DMS153 treated with DMSO at 0.1 percent for 48 hours (cell line): ENCODE results near the gene SFMBT2.

Source experiments
- DNase-seq: peaks from one replicate; lab custom pipeline; 2025; ENCODE audit not compliant: unreplicated experiment; lab: John Stamatoyannopoulos, UW

Gene SFMBT2

DNA sequence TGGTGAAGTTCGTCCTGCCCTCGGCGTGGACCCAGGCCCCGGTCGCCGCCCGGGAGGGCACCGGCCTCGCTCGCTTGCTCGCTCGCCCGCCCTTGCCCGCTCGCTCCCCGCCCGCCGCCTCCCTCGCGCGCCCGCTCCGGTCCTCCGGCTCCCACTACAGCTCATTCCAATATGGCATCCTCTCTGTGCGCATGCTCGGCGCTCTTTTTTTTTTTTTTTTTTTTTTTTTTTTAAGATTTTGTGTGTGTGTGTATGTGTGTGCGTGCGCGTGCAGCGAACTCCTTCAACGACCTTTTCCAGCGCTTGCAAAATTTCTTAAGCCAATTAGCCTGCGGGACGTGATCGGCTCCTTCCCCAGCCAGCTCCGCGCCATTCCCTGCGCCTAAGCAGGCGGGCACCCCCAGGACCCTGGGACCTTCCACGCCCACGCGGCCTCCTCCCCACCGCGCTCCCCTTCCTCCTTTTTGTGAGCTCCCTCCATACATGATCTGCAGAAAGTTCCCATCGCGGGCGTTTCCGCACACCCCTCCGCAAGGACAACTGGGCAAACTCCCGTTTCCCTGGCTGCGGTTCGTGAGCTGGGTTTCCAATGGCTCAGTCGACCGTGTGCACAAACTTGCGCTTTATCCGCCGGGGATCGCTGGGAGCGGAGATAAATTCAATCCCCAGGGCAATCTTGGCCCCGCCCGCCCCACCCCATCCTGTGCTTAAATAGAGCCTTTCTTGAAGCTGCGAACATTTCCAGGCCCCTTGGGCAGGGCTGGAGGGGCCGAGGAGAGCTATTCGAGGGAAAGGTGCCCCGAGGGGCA is at the start of gene SFMBT2:
TSS of gene SFMBT2 (minus strand) at position 173 of the 809 bp plus-strand sequence. CDS start 29,136 bp downstream, outside the sequence.
- DNase-seq, result no peak

DNA sequence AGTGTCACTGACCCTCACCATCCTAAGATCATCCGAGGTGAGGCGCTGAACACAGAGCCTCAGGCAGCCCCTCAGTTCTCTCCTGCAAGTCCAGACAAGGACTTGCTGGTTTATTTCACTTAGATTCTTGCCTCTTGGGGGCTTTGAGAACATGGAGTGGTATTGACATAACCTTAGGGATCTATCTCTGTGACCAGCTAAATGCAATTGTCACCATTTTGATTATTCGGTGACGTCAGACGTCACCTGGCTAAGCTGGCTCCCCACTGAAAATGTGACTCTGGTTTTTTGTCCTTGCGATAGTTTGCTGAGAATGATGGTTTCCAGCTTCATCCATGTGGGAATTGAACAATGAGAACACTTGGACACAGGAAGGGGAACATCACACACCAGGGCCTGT is 49.2 kb upstream of the SFMBT2 start:
- DNase-seq, result no peak

DNA sequence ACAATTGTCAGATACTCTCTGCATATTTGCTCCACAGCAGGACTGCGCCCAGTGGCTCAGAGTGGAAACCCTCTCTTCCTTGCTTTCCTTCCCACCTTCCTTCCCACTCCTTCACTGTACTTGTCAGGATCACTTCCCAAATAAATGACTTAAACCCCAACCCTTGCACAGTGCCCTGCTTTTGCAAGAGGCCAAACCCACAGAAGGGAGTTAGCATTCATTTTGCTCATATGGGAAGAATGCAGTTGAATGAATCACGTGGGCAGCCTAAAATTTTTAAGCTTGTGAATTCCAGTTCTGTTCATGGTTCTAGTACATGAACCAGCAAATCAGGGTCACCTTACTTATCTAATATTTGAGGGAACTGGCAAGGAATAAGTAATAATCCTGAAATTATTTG is 47.7 kb upstream of the SFMBT2 start:
- DNase-seq, result no peak

DNA sequence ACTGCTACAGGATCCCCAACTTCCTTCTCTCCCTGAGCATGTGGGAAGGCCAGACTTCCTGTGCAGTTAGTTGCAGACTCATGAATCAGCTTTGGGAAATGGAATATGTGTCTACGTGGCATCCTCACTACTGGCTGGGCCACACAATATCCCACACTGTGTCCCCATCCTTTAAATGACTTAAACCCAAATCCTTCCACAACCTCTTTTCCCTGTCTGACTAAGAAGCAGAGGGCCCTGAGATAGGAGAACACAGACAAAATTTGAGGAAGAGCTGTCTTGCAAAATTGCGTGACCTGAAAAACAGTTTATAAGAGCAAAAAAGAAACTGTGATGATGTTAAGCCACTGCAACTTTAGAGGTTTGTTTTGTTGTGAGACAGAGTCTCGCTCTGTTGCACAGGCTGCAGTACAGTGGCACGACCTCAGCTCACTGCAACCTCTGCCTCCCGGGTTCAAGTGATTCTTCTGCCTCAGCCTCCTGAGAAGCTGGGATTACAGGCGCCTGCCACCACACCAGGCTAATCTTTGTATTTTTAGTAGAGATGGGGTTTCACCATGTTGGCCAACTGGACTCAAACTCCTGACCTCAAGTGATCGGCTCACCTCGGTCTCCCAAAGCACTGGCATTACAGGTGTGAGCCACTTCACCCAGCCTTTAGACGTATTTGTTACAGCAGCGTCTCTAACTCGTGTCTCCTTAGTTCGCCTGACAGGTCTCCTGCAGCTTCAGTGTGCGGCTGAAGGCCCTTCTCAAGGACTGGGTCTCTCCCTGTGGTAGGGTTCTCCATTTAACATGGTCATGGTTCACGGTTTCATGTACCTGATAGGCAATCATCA is 46.9 kb upstream of the SFMBT2 start:
- no peak for DNase-seq

DNA sequence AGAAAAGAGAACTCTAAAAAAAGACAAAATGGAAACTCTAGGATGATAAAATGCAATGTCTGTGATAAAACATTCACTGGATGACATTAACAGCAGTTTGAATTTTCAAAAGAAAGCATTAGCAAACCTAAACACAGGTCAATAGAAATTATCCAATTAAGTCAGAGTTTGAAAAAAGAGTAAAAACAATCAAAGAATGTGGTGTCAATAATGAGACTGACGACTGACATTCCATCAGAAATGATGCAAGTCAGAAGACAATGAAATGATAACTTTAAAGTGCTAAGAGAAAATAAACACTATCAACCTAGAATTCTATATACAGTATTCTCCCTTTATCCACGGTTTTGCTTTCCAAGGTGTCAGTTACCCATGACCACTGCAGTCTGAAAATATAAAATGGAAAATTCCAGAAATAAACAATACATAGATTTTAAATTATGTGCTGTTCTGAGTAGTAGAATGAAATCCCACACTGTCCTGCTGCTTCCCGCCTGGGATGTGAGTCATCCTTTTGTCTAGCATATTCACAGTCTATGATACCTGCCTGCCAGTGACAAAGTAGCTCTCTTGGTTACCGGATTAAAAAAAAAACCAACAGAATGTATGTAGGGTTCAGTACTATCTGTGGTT is 38.3 kb upstream of the SFMBT2 start:
- no peak for DNase-seq

DNA sequence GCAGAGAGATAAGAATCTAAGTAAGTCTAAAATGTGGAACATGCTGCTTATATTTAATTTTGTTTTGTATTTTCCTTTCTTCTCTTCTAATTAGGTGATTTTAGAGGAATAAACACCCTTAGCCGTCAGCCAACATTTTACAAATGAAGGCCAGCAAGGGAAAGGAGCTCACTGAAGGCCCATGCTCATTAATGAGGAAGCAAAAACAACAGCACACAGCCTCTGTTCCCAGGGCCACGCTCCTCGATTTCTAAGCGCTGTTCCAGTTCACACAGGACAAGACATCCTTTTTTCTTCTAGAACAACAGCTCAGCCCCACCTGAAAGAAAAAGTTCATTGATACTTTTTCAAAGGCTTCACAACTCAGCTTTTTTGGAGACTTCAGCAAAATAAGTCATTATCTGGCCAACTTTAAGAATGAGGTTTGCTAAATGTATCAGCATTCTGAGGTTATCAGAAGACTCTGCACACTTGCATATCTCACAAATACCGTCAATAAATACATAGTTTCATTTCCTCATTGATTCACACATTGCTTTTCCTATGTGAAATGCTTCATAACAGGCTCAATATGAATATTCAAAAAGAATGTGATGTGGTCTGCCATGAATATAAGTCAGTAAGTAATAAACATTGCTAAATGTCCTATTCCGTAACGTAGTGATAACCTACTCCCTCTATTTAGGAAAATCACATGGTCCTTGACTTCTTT is 34.8 kb upstream of the SFMBT2 start:
- no peak for DNase-seq

DNA sequence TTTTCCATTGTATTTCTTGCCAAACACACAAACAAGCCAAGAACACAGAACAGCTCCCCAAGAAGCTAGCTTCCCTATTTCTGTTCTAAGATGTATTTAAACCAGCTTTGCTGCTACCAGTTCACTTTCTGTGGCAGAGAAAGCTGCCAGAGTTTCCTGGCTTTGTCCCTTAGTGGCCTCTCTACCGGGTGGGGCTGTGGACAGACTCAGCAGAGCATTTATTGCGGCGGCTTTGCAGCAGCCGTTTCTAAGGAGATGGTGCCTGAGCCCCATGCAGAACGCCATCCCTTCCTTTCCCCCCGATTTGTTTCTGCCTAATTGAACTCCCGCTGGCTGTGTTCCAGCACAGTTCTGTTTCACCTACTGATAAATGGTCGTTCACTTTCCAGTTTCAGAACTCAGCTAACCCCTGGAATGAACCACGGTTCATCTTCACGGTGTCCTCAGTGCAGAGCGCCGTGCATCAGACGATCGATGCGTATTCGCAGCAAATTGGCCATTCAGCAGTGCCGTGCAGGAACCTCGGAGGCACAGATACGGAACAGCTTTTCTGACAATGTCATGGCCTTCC is 33.8 kb upstream of the SFMBT2 start:
- DNase-seq, result peak; percentile 0

DNA sequence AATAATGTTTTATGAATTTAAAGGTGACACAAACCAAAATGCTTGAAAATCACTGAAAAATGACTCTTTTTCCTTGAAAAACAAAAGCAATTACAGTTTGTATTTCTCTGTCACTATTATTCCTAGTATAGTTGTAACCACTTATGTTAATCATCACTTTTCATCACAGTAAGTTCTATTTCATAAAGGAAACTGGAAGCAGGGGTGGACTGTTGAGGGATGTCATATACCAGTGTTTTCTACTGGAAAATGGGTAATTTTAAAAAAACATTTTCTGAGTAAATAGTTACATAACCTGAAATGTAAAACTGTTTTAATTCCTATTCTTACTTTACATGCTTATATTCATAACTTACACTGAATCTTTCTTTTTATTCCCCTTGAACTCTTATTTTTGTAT is 32.2 kb upstream of the SFMBT2 start:
- DNase-seq, result no peak

DNA sequence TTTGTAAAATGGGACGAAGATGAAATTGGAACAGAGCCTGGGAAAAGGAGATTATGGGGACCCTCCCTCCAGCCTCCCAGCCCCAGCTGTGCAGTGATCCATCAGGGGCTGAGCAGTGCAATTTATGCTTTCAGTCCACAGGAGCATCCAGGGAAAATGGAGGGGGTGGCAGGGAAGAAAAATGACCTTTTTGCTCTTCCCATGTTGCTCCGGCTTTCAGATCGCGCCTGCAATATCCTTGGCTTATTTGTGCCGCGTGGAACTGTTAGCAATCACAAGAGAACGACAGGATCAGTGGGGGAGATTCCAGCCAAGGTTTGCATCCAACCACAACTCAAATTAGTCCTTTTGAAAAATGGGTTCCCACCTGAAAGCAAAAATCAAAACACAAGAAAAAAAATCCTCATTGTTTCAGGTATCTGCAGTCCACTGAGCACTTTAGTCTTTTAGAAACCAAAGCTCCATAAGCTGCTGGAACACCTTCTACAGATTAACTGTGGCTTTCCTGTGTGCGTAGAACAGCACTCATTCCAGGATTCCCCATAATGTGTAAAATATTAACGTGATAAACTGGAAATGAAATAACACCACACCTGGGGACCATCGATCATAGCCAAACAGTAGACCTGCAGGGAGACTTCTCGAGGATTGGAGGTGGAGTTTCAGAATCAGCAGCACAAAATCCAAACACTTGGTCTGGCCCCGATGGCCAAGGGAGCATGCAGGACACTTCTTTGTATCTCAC is 30.7 kb upstream of the SFMBT2 start:
- no peak for DNase-seq

DNA sequence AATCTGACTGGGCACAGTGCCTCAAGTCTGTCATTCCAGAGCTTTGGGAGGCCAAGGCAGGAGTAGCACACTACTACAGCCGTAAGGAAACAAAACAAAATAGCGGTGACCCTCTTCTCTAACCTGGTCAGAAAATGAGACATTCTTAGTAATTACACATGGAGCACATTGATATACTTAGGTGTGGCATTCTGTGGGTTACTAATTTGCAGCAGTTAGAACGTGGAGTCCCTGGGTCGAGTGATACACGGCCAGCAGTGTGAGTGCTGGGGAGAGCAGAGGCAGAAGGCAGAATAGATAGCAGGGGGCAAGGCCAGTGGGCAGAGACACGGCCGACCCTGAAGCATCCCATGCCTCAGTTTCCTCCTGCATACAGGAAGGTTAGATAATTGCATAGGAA is 28.9 kb upstream of the SFMBT2 start:
- DNase-seq, result no peak

DNA sequence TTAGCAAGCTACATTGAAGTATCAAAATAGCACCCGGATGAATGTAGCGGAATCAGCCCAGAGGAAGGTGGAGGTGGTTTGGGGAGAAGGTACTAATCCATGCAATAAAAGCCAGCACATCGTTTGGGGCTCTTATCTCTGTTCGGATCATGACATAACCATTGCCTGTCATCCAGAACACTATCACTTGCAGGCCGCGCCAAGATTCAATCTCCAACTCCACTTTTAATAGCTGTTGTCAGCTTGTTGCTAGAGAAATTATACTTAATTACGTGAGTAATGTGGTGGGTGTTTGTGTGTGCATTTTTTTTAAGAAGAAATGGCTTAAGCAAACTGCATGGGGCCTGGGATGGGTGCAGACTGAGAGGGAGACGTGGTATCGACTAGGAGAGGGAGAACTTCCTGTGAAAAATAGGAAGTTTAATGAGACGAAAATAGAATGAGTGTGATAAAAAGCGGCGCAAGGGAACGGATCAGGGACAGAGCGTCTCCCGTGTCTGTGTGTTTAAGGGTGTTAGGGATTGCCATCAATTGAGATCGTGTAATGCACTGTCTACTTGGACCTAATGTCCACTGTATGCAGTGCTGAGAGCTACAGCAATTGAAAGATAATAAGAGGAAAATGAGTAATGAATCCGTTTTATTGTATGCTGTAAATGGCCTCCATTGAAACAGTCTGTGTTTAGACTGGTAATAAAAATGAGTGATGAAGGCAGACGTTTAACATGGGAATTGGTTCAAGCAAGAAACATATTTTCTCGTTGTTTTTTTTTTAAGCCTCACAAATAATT is 27.6 kb upstream of the SFMBT2 start:
- DNase-seq, result peak; percentile 20

DNA sequence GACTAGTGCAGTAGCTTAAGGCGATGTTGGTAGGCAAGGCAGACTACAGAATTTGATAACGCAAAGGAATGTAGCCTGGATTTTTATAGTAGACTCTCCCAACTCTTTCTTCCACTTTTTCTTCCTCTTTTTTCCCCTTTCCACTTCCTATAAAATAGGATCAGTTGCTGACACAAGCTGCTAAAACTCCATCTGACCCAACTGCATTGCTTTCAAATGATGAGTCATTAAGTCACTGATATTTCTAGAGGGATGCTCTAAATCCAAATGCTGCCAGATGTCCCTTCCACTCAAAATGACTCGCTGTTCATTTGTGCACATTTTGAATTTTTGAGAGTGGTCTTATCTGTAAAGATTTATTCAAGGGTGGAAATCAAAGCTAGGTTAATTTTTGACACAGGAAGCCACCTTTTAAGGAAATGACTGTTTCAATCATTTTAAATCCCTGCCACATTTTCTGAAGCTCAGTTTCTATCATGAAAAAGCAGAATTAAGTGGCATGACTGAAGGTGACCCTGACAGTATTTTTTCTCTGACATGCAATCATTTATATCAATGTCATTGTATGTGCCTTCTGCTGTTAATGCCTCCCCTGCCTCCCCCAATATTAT is 25.8 kb upstream of the SFMBT2 start:
- DNase-seq, result no peak

DNA sequence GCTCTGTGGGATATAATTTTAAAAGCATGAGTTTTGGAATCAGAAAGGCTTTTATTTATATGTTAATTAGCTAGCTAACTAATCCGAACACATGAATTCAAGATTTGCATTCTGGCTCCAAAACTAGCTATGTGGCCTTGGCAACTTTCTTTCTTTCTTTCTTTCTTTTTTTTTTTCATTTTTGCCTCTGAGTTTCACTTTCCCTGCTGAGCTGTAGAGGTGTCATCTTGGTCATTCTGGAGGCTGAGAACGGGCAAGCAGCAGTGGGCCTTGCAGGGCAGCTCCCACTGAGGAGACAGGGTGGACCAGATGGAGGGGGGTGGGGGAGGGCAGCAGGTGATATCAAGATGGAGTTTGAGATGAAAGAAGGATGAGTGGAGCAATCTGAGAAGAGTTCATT is 24.8 kb upstream of the SFMBT2 start:
- no peak for DNase-seq

DNA sequence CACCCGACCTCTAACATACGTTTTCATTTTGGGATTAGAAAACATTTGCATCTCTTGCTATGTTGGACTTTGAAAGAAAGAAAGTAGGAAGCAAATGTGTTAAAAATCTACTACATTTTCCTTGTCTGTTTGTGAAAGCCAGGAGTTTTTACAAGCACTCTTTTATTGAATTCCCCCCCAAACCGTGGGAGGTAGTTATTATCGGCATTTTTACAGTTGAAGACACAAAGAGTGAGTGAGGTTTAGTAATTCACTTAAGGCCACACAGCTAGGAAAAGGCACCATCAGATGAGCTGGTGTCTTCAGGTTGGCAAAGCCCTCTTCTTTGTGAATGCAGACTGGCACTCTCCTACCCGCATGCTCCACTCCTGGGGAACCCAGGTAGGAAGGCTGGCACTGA is 23.5 kb upstream of the SFMBT2 start:
- no peak for DNase-seq

DNA sequence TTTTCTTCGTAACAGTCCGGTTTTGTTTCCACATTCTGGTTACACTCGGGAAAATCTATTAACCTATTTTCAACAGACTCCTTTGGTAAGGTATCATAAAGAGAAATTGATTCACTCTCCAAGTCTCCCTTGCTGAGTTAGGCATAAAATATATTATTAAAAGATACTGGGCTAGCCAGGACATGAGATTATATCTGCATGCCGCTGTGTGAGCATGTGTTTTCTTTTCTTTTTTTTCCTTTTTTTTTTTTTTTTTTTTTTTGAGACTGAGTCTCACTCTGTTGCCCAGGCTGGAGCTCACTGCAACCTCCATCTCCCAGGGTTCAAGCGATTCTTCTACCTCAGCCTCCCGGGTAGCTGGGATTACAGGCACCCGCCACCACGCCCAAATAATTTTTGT is 23.0 kb upstream of the SFMBT2 start:
- DNase-seq, result no peak

DNA sequence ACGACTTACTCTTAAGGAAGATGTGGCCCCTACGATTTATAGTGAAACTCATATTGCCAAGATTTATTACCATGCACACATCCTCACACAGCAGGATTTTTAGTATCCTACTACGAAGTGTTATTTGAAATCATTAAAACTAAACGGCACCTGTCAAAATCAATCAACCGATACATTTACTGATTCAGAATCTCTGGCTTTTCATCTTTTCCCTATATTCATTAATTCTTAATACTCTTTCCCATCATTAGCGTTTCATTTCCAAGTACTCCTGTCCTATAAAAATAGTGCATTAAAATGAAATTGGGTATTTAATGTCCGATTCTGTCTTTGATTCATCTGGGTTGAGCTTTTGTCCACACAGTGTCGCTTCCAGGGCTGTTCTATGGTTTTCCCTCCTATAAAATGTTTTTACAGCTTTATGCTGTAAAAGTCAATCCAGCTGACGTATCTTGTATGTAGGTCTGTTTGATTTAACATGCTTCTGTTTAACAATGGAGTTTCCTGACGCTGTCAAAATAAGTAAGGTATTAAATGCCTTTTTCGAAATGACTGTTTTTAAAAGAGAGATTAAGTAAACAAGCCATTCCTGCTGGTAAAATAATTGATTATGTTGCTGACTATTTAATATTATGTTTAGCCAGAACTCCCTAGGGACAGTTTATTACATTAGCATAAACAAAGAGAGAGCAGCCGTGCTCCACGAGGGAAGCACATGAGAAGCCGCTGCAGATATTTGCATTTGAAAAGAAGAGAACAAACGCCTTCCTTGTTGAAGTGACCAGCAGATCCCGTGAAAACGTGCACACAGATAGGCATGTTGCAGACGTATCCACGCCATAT is 22.3 kb upstream of the SFMBT2 start:
- peak; percentile 25 for DNase-seq

DNA sequence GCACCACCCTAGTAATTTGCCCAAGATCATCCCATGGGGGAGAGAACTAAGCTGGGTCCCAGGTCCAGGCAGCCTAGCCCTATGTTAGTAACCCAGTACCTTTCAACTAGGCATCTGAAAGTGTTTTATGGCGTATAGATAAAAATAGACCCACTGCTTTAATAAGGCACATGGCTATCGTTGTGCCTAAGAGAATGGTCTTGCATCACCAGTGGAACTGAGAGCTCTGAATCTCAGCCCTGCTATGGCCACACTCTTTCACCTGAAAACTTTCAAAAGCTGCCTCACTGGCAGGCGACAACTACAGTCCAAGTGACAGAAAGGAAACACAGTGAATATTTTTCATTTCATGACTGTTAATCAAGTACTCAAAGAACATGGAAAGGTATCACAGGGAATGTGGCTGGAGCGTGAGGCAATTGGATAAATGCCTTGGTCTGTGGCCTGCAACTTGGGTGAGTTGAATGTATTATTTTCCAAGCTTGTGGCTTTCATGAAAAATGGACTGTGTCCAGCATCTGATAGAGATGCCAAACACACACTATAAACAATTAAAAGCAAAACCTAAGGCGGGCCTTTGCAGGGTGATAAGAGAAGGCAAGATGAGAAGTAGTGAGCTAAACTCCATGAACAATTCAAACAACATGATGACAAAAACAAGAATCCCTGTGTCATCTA is 18.0 kb upstream of the SFMBT2 start:
- DNase-seq, result no peak
